Caco-2 (cell line): Measurements from ENCODE around the gene CACNA1I. TPM values are rescaled to one million over a fixed set of nuclear protein-coding genes. Genes with fewer than 3 reads are reported as not detected.

Experiments used
- BruUV-seq: library from RNA; stranded (reverse); fragments of 400-500 nt; replicated peaks from 2 replicates; lab custom pipeline; 2021; lab: Mats Ljungman, UMichigan
- CTCF ChIA-PET: fragments of 300-600 bp; sonication (Branson Sonifier 250); formaldehyde crosslinking; loops from one replicate; lab custom pipeline; 2022; ENCODE audit warnings: antibody characterized with exemption; lab: Charles Lee
- POLR2A ChIA-PET: fragments of 300-600 bp; sonication (Branson Sonifier 250); formaldehyde crosslinking; loops from one replicate; lab custom pipeline; 2022; ENCODE audit warnings: antibody characterized with exemption; lab: Charles Lee
- DNase-seq, 2 experiments: peaks; one replicate each; pipeline versions ENCODE4 v3.0.0 to v3.0.0-alpha.2; 2020 to 2022
- H3K27me3 ChIP-seq: replicated peaks from 2 replicates; pipeline ENCODE4 v1.6.0; 2011; ENCODE audit warnings: low read length; ENCODE audit not compliant: control insufficient read depth, insufficient read depth
- H3K36me3 ChIP-seq: 2 replicates; pipeline ENCODE4 v1.5.1; 2011; ENCODE audit warnings: low read length; ENCODE audit not compliant: control insufficient read depth, insufficient read depth
- H3K4me1 ChIP-seq: fragments of 250-450 bp; sonication (Bioruptor Pico); 2 replicates; pipeline ENCODE4 v1.5.1; 2020; ENCODE audit warnings: mild to moderate bottlenecking
- H3K4me3 ChIP-seq: 2 replicates; pipeline ENCODE4 v1.5.1; 2011; ENCODE audit warnings: low read depth, mild to moderate bottlenecking, control low read depth, low read length
- H3K9me3 ChIP-seq: fragments of 250-450 bp; sonication (Bioruptor Pico); 2 replicates; pipeline ENCODE4 v1.5.1; 2020; ENCODE audit warnings: mild to moderate bottlenecking, moderate library complexity
- H3K27ac Mint-ChIP-seq: one replicate; pipeline ENCODE4 v1.8.0; 2022; ENCODE audit warnings: mixed read lengths; ENCODE audit not compliant: unreplicated experiment
- H3K27me3 Mint-ChIP-seq: one replicate; pipeline ENCODE4 v1.8.0; 2022; ENCODE audit warnings: mixed read lengths; ENCODE audit not compliant: insufficient read depth, unreplicated experiment
- H3K36me3 Mint-ChIP-seq: one replicate; pipeline ENCODE4 v1.8.0; 2022; ENCODE audit warnings: mild to moderate bottlenecking, mixed read lengths; ENCODE audit not compliant: insufficient read depth, unreplicated experiment
- H3K4me1 Mint-ChIP-seq: one replicate; pipeline ENCODE4 v1.8.0; 2022; ENCODE audit warnings: low read depth, mixed read lengths; ENCODE audit not compliant: unreplicated experiment
- H3K4me3 Mint-ChIP-seq: one replicate; pipeline ENCODE4 v1.8.0; 2022; ENCODE audit warnings: mild to moderate bottlenecking, moderate library complexity, mixed read lengths; ENCODE audit not compliant: unreplicated experiment
- H3K9me3 Mint-ChIP-seq: one replicate; pipeline ENCODE4 v1.8.0; 2022; ENCODE audit warnings: mixed read lengths; ENCODE audit not compliant: unreplicated experiment
- intact Hi-C: fragments of 100-400 bp; cut with micrococcal nuclease; formaldehyde crosslinking; loops from one replicate; pipeline ENCODE4 v1.10.0; 2022; ENCODE audit not compliant: unreplicated experiment
- total RNA-seq: library from RNA; stranded (reverse); gene quantifications from 2 replicates; pipeline ENCODE4 v1.2.3, GENCODE V29; 2022
- TF ChIP-seq, protein P1 (sequence below), 2 experiments: fragments of 200-600 bp in 1 of 2; IDR thresholded peaks; 1 replicate in 1 of 2; 2 replicates in 1 of 2; pipeline versions ENCODE4 v1.5.1 to v1.8.0; 2011 to 2022; ENCODE audit warnings: antibody characterized with exemption in 1 of 2, control low read depth in 1 of 2, inconsistent platforms in 1 of 2, low read depth in 1 of 2, low read length in 1 of 2, mild to moderate bottlenecking in 1 of 2, moderate library complexity in 1 of 2; ENCODE audit not compliant: insufficient read depth in 1 of 2, severe bottlenecking in 1 of 2, unreplicated experiment in 1 of 2

The CACNA1I gene
- total RNA-seq, 1 experiment from 2014 or later = not detected

DNA sequence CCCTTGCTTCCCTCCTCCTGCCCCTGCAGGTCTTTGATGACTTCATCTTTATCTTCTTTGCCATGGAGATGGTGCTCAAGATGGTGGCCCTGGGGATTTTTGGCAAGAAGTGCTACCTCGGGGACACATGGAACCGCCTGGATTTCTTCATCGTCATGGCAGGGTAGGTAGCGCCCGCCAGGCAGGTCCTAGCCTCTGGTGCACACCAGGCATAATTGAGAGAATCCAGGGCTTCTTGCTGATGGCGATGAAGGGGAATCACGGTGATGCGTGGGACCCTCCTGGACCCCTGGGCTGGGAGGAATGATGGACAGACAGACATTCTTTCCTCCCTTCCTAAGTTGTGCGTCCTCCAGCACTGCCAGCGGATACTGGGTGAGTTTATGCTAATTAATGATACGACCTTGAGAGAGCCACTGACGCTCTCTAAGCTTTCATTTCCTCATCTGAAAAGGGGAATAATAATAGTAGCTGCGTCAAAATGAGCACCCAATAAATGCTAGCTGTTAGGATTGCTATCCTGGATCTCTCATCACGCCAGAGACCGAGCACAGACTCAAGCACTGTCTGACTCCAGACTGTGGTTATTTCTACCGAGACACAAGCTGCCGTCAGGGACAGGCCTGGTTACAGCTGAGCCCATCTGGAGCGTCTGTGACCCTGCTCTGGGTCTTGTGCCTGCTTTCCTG is 30.1 kb downstream of the CACNA1I start:
- no peaks in the 10 kb centered on the region for H3K9me3 ChIP-seq
- Mint-ChIP-seq H3K27ac (no peak overlapping the region), H3K27me3 (no peaks in the 10 kb centered on the region), H3K36me3 (no peaks in the 10 kb centered on the region), H3K9me3 (no peaks in the 10 kb centered on the region), H3K4me1 (peaks cover 17% of the 10 kb centered on the region), H3K4me3 (no peak overlapping the region)
- no peak for DNase-seq
- no TSS peak for BruUV-seq
- no peak overlapping the region for H3K4me3 ChIP-seq
- TF ChIP-seq, protein P1, sequence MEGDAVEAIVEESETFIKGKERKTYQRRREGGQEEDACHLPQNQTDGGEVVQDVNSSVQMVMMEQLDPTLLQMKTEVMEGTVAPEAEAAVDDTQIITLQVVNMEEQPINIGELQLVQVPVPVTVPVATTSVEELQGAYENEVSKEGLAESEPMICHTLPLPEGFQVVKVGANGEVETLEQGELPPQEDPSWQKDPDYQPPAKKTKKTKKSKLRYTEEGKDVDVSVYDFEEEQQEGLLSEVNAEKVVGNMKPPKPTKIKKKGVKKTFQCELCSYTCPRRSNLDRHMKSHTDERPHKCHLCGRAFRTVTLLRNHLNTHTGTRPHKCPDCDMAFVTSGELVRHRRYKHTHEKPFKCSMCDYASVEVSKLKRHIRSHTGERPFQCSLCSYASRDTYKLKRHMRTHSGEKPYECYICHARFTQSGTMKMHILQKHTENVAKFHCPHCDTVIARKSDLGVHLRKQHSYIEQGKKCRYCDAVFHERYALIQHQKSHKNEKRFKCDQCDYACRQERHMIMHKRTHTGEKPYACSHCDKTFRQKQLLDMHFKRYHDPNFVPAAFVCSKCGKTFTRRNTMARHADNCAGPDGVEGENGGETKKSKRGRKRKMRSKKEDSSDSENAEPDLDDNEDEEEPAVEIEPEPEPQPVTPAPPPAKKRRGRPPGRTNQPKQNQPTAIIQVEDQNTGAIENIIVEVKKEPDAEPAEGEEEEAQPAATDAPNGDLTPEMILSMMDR (IDR thresholded peaks at IDR 0.05; ENCODE audit: insufficient read depth in 1 of 2, low read depth in 1 of 2, low read length in 1 of 2, severe bottlenecking in 1 of 2, unreplicated experiment in 1 of 2) = no peak
- intact Hi-C loops = no loop called here
- no peaks in the 10 kb centered on the region for H3K36me3 ChIP-seq
- no peaks in the 10 kb centered on the region for H3K27me3 ChIP-seq
- H3K4me1 ChIP-seq = peaks cover 18% of the 10 kb centered on the region
- POLR2A ChIA-PET = no interaction called here
- CTCF ChIA-PET = no interaction called here

DNA sequence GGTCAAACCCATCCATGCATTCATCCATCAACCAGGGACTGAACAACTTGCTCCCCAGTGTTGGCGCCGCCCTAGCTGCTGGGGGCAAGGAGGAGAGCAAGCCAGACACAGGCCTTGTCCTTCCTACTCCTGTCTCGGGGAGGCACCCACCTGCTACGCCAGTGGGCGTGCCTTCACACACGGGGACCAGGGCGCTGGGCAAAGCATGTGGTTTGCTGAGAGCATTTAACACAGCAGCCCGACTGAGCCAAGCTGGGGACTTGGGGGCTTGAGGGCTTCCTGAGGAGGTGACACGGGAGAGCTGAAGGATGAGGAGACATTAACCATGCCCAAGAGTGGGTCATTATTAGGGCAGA is 30.6 kb downstream of the CACNA1I start:
- no peaks in the 10 kb centered on the region for H3K9me3 Mint-ChIP-seq
- no peak overlapping the region for H3K4me3 ChIP-seq
- H3K27me3 ChIP-seq = no peaks in the 10 kb centered on the region
- no TSS peak for BruUV-seq
- no peaks in the 10 kb centered on the region for H3K36me3 Mint-ChIP-seq
- no peak overlapping the region for H3K27ac Mint-ChIP-seq
- DNase-seq = no peak
- H3K4me1 ChIP-seq = peaks cover 18% of the 10 kb centered on the region
- no peak overlapping the region for H3K4me3 Mint-ChIP-seq
- no peaks in the 10 kb centered on the region for H3K27me3 Mint-ChIP-seq
- TF ChIP-seq, protein P1 (IDR thresholded peaks at IDR 0.05; ENCODE audit: insufficient read depth in 1 of 2, low read depth in 1 of 2, low read length in 1 of 2, severe bottlenecking in 1 of 2, unreplicated experiment in 1 of 2) = no peak
- intact Hi-C loops = no loop called here
- ChIA-PET CTCF (no interaction called here), POLR2A (no interaction called here)
- H3K36me3 ChIP-seq = no peaks in the 10 kb centered on the region
- H3K4me1 Mint-ChIP-seq = peaks cover 17% of the 10 kb centered on the region
- no peaks in the 10 kb centered on the region for H3K9me3 ChIP-seq

DNA sequence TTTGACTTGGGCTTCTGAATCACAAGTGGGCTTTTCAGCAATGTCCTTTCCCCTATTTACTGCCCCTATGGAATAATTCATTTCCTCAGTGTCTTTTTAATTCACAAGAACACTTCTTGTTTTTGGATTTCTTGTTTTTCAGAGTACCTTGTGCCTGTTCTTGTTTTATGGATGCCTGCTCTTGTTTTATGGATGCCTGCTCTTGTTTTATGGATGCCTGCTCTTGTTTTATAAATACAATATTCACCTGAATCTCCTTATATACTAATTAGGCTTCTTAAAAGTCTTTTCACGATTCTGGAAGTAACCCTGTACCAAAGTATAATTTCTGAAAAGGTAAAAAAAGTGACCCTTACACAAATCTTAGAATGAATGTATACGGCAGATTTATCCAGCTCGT is 32.8 kb downstream of the CACNA1I start:
- Histone ChIP-seq H3K4me1 (peaks cover 23% of the 10 kb centered on the region), H3K27me3 (no peaks in the 10 kb centered on the region), H3K9me3 (no peaks in the 10 kb centered on the region), H3K36me3 (no peaks in the 10 kb centered on the region), H3K4me3 (no peak overlapping the region)
- Mint-ChIP-seq H3K4me3 (no peak overlapping the region), H3K9me3 (no peaks in the 10 kb centered on the region), H3K4me1 (peaks cover 14% of the 10 kb centered on the region), H3K27ac (no peak overlapping the region), H3K27me3 (no peaks in the 10 kb centered on the region), H3K36me3 (no peaks in the 10 kb centered on the region)
- intact Hi-C loops = no loop called here
- DNase-seq = no peak
- no TSS peak for BruUV-seq
- ChIA-PET POLR2A (no interaction called here), CTCF (no interaction called here)
- TF ChIP-seq, protein P1 (IDR thresholded peaks at IDR 0.05; ENCODE audit: insufficient read depth in 1 of 2, low read depth in 1 of 2, low read length in 1 of 2, severe bottlenecking in 1 of 2, unreplicated experiment in 1 of 2) = no peak
